ENCODE data around the gene LMCD1.

LMCD1 gene

GRCh38 chr3:8581806-8582445 lies 80.3 kb downstream of the LMCD1 start:
- DNase-seq (ENCODE audit: low read depth in 2 of 3, low spot score in 1 of 3): no peak

- no peak for DNase-seq (ENCODE audit: low read depth in 2 of 3, low spot score in 1 of 3)
These were observed 83.0 kb downstream of the LMCD1 start for GRCh38 chr3:8584661-8585060.

GRCh38 chr3:8589880-8590556 lies 88.4 kb downstream of the LMCD1 start:
- no peak for DNase-seq (ENCODE audit: low read depth in 2 of 3, low spot score in 1 of 3)

- no peak for DNase-seq (ENCODE audit: low read depth in 2 of 3, low spot score in 1 of 3)
These were observed 91.6 kb downstream of the LMCD1 start for GRCh38 chr3:8593021-8593827.

GRCh38 chr3:8595252-8595651 lies 93.6 kb downstream of the LMCD1 start:
- no peak for DNase-seq (ENCODE audit: low read depth in 2 of 3, low spot score in 1 of 3)

- DNase-seq (ENCODE audit: low read depth in 2 of 3, low spot score in 1 of 3): no peak
These were observed 94.1 kb downstream of the LMCD1 start for GRCh38 chr3:8595695-8596115.

- no peak for DNase-seq (ENCODE audit: low read depth in 2 of 3, low spot score in 1 of 3)
These were observed 94.9 kb downstream of the LMCD1 start for GRCh38 chr3:8596321-8597218.

- no peak for DNase-seq (ENCODE audit: low read depth in 2 of 3, low spot score in 1 of 3)
These were observed 95.7 kb downstream of the LMCD1 start for GRCh38 chr3:8597219-8597853.

- DNase-seq (ENCODE audit: low read depth in 2 of 3, low spot score in 1 of 3): no peak
These were observed 97.5 kb downstream of the LMCD1 start for GRCh38 chr3:8599146-8599545.

GRCh38 chr3:8600457-8600856 lies 98.8 kb downstream of the LMCD1 start:
- no peak for DNase-seq (ENCODE audit: low read depth in 2 of 3, low spot score in 1 of 3)

- no peak for DNase-seq (ENCODE audit: low read depth in 2 of 3, low spot score in 1 of 3)
These were observed 101.6 kb downstream of the LMCD1 start for GRCh38 chr3:8603115-8603710.

GRCh38 chr3:8604006-8604405 lies 102.4 kb downstream of the LMCD1 start:
- DNase-seq (ENCODE audit: low read depth in 2 of 3, low spot score in 1 of 3): no peak

- no peak for DNase-seq (ENCODE audit: low read depth in 2 of 3, low spot score in 1 of 3)
These were observed 103.4 kb downstream of the LMCD1 start for GRCh38 chr3:8604988-8605387.

- no peak for DNase-seq (ENCODE audit: low read depth in 2 of 3, low spot score in 1 of 3)
These were observed 105.1 kb downstream of the LMCD1 start for GRCh38 chr3:8606701-8607231.

GRCh38 chr3:8607234-8608040 lies 105.8 kb downstream of the LMCD1 start:
- no peak for DNase-seq (ENCODE audit: low read depth in 2 of 3, low spot score in 1 of 3)

- no peak for DNase-seq (ENCODE audit: low read depth in 2 of 3, low spot score in 1 of 3)
These were observed 106.6 kb downstream of the LMCD1 start for GRCh38 chr3:8608041-8608790.

- DNase-seq (ENCODE audit: low read depth in 2 of 3, low spot score in 1 of 3): no peak
These were observed 107.3 kb downstream of the LMCD1 start for GRCh38 chr3:8608791-8609467.

- no peak for DNase-seq (ENCODE audit: low read depth in 2 of 3, low spot score in 1 of 3)
These were observed 109.3 kb downstream of the LMCD1 start for GRCh38 chr3:8610951-8611350.
